Measurements from ENCODE around the gene AIRE. TPM values are rescaled to one million over a fixed set of nuclear protein-coding genes. Genes with fewer than 3 reads are reported as not detected.

AIRE gene
- total RNA-seq, 1 donor from 2014 or later: not detected

GRCh38 chr21:44295163-44295573 lies 9.5 kb downstream of the AIRE start:
- DNase-seq (ENCODE audit: extremely low spot score, unreplicated experiment): no peak
- Mint-ChIP-seq H3K4me3 (ENCODE audit: unreplicated experiment) (no peak overlapping the region), H3K9me3 (ENCODE audit: unreplicated experiment) (no peaks in the 10 kb centered on the region), H3K27me3 (ENCODE audit: unreplicated experiment) (no peaks in the 10 kb centered on the region), H3K4me1 (ENCODE audit: unreplicated experiment) (peaks cover 30% of the 10 kb centered on the region), H3K27ac (ENCODE audit: unreplicated experiment) (no peak overlapping the region), H3K36me3 (ENCODE audit: unreplicated experiment) (no peaks in the 10 kb centered on the region)
- no peak for TF ChIP-seq CTCF (IDR thresholded peaks at IDR 0.05)

- no peaks in the 10 kb centered on the region for H3K27me3 Mint-ChIP-seq (ENCODE audit: unreplicated experiment)
- H3K9me3 Mint-ChIP-seq (ENCODE audit: unreplicated experiment): no peaks in the 10 kb centered on the region
- H3K4me1 Mint-ChIP-seq (ENCODE audit: unreplicated experiment): peaks cover 31% of the 10 kb centered on the region
- no peak for TF ChIP-seq CTCF (IDR thresholded peaks at IDR 0.05)
- H3K27ac Mint-ChIP-seq (ENCODE audit: unreplicated experiment): no peak overlapping the region
- no peaks in the 10 kb centered on the region for H3K36me3 Mint-ChIP-seq (ENCODE audit: unreplicated experiment)
- no peak for DNase-seq (ENCODE audit: extremely low spot score, unreplicated experiment)
- no peak overlapping the region for H3K4me3 Mint-ChIP-seq (ENCODE audit: unreplicated experiment)
These were observed 10.0 kb downstream of the AIRE start for GRCh38 chr21:44295646-44296045.

- Mint-ChIP-seq H3K4me1 (ENCODE audit: unreplicated experiment) (peaks cover 36% of the 10 kb centered on the region), H3K27ac (ENCODE audit: unreplicated experiment) (no peak overlapping the region), H3K36me3 (ENCODE audit: unreplicated experiment) (no peaks in the 10 kb centered on the region), H3K27me3 (ENCODE audit: unreplicated experiment) (no peaks in the 10 kb centered on the region), H3K4me3 (ENCODE audit: unreplicated experiment) (no peak overlapping the region), H3K9me3 (ENCODE audit: unreplicated experiment) (no peaks in the 10 kb centered on the region)
- no peak for TF ChIP-seq CTCF (IDR thresholded peaks at IDR 0.05)
- DNase-seq (ENCODE audit: extremely low spot score, unreplicated experiment): no peak
These were observed 10.4 kb downstream of the AIRE start for GRCh38 chr21:44296103-44296519.

GRCh38 chr21:44296916-44297315 lies 11.2 kb downstream of the AIRE start:
- Mint-ChIP-seq H3K9me3 (ENCODE audit: unreplicated experiment) (no peaks in the 10 kb centered on the region), H3K36me3 (ENCODE audit: unreplicated experiment) (no peaks in the 10 kb centered on the region), H3K27me3 (ENCODE audit: unreplicated experiment) (no peaks in the 10 kb centered on the region), H3K27ac (ENCODE audit: unreplicated experiment) (no peak overlapping the region), H3K4me3 (ENCODE audit: unreplicated experiment) (no peak overlapping the region), H3K4me1 (ENCODE audit: unreplicated experiment) (peaks cover 41% of the 10 kb centered on the region)
- DNase-seq (ENCODE audit: extremely low spot score, unreplicated experiment): no peak
- no peak for TF ChIP-seq CTCF (IDR thresholded peaks at IDR 0.05)

- Mint-ChIP-seq H3K27me3 (ENCODE audit: unreplicated experiment) (no peaks in the 10 kb centered on the region), H3K4me3 (ENCODE audit: unreplicated experiment) (peak overlapping the region; percentile 29), H3K4me1 (ENCODE audit: unreplicated experiment) (peaks cover 39% of the 10 kb centered on the region), H3K27ac (ENCODE audit: unreplicated experiment) (peak overlapping the region; percentile 52), H3K36me3 (ENCODE audit: unreplicated experiment) (no peaks in the 10 kb centered on the region), H3K9me3 (ENCODE audit: unreplicated experiment) (no peaks in the 10 kb centered on the region)
- TF ChIP-seq CTCF (IDR thresholded peaks at IDR 0.05): peak; percentile 91
- DNase-seq (ENCODE audit: extremely low spot score, unreplicated experiment): peak; percentile 94
These were observed 12.0 kb downstream of the AIRE start for GRCh38 chr21:44297525-44298290.
